HG02798 (cell line): Measurements from ENCODE around the gene SMCO3.

Experiments used
- ATAC-seq: cut with Tn5 transposase; IDR thresholded peaks from one replicate; pipeline ENCODE4 v1.9.1; 2021; ENCODE audit warnings: mild to moderate bottlenecking; ENCODE audit not compliant: unreplicated experiment, poor library complexity

SMCO3 gene

GRCh38 chr12:14814014-14814413, at the start of gene SMCO3:
Gene SMCO3 (minus strand): TSS chr12:14814182. CDS start chr12:14806680, 7,502 bp downstream.
- no peak for ATAC-seq

GRCh38 chr12:14860490-14860889, 46.5 kb upstream of the SMCO3 start:
- ATAC-seq: no peak

- no peak for ATAC-seq
Observed at GRCh38 chr12:14858513-14858912, 44.5 kb upstream of the SMCO3 start.

GRCh38 chr12:14854586-14855183, 40.7 kb upstream of the SMCO3 start:
- peak; percentile 56 for ATAC-seq

- no peak for ATAC-seq
Observed at GRCh38 chr12:14853961-14854360, 40.0 kb upstream of the SMCO3 start.

GRCh38 chr12:14852880-14853279, 38.9 kb upstream of the SMCO3 start:
- no peak for ATAC-seq

- ATAC-seq: peak; percentile 86
Observed at GRCh38 chr12:14850929-14851663, 37.1 kb upstream of the SMCO3 start.

- ATAC-seq: no peak
Observed at GRCh38 chr12:14849661-14850060, 35.7 kb upstream of the SMCO3 start.

GRCh38 chr12:14846876-14847580, 33.0 kb upstream of the SMCO3 start:
- no peak for ATAC-seq

- no peak for ATAC-seq
Observed at GRCh38 chr12:14846042-14846587, 32.1 kb upstream of the SMCO3 start.

- ATAC-seq: peak; percentile 51
Observed at GRCh38 chr12:14845350-14845750, 31.4 kb upstream of the SMCO3 start.

GRCh38 chr12:14844401-14844800, 30.4 kb upstream of the SMCO3 start:
- no peak for ATAC-seq

- no peak for ATAC-seq
Observed at GRCh38 chr12:14843425-14843887, 29.5 kb upstream of the SMCO3 start, which contains the start of gene ART4. Gene ART4 (minus strand): TSS chr12:14843526. CDS start chr12:14843113, 413 bp downstream.

GRCh38 chr12:14842315-14842714, 28.3 kb upstream of the SMCO3 start:
- no peak for ATAC-seq

- no peak for ATAC-seq
Observed at GRCh38 chr12:14841761-14842160, 27.8 kb upstream of the SMCO3 start.

- no peak for ATAC-seq
Observed at GRCh38 chr12:14840616-14841015, 26.6 kb upstream of the SMCO3 start.

- no peak for ATAC-seq
Observed at GRCh38 chr12:14839262-14839661, 25.3 kb upstream of the SMCO3 start.

GRCh38 chr12:14836336-14837210, 22.6 kb upstream of the SMCO3 start:
- no peak for ATAC-seq

GRCh38 chr12:14834509-14834908, 20.5 kb upstream of the SMCO3 start:
- ATAC-seq: no peak

GRCh38 chr12:14833952-14834351, 20.0 kb upstream of the SMCO3 start:
- no peak for ATAC-seq
